ENCODE data around the gene HP.
"Not testable (repeated sequence)": the region's sequence is repeated elsewhere in the genome, so short reads cannot be mapped to it uniquely, and the experiment has no call there.

Gene HP, protein sequence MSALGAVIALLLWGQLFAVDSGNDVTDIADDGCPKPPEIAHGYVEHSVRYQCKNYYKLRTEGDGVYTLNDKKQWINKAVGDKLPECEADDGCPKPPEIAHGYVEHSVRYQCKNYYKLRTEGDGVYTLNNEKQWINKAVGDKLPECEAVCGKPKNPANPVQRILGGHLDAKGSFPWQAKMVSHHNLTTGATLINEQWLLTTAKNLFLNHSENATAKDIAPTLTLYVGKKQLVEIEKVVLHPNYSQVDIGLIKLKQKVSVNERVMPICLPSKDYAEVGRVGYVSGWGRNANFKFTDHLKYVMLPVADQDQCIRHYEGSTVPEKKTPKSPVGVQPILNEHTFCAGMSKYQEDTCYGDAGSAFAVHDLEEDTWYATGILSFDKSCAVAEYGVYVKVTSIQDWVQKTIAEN

DNA sequence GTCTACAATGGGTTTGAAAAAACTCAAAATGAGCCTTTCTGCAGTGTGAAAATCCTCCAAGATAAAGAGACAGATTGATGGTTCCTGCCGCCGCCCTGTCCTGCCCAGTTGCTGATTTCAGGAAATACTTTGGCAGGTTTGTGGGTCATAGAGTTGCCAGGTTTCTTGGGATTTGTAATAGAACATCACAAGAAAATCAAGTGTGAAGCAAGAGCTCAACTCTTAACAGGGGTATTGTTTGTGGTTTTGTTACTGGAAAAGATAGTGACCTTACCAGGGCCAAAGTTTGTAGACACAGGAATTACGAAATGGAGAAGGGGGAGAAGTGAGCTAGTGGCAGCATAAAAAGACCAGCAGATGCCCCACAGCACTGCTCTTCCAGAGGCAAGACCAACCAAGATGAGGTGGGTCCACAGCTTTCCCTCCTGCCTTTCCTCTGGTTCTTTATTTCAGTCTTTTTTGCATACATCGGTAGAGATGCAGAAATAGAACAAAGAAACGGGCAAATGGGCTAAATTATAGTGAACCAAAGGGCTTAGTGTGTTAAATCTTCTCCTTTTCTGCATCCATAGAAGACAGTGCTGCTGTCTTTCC, at the start of gene HP:
TSS of gene HP (plus strand) at position 252 of the 594 bp plus-strand sequence. CDS start at position 400, 148 bp downstream.
- not testable (repeated sequence) for DNase-seq (ENCODE audit: low read depth)

DNA sequence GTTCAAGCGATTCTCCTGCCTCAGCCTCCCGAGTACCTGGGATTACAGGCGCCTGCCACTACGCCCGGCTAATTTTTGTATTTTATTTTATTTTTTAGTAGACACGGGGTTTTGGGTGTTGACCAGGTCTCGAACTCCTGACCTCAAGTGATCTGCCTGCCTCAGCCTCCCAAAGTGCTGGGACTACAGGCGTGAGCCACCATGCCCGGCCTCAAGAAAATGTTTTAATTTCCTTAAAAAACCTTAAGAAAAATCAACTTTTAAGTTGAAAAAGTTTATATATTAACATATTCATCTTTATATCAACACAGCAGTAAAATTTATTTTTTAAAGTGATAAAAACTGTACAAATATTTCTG, 46.3 kb upstream of the HP start:
- not testable (repeated sequence) for DNase-seq (ENCODE audit: low read depth)

DNA sequence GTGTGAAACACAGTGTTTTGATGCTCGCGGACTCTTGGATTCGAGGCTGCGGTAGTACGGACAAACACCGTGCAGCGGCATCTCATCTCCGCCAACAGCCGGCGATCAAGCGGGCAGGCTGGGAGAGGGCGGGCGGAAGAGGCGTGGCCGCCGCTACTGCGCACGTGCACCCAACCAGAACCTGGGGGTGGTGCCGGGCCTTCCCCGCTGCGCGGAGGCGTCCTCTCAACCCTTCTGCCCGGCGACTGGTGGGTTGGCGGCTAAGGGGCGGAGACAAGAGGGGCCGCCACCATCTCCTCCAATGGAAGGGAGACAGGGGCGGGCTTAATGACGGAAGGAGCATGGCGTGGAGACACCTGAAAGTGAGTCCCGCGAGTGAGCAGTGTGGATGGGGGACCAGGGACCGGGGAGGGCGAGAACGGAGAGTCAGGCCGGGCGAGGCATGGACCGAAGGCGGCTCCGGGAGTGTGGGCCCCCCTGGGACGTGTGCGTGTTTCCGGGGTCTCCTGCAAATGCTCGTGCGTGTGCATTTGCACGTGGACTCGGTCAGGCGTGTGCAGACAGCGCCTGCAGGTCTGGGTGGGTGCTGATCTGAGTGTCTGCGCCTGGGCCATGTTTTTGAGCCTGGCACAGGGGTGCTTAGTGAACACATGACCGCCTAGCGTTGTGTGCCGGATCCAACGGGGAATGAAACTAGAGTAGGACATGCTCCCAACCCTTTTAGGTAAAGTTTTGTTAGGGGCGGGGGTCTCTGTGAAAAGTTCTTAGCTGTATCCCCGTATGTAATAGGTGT, 45.7 kb upstream of the HP start, which contains the start of gene DHODH:
TSS of gene DHODH (plus strand) at position 321 of the 793 bp plus-strand sequence. CDS start at position 342, 21 bp downstream.
- DNase-seq (ENCODE audit: low read depth): peak; percentile 98

DNA sequence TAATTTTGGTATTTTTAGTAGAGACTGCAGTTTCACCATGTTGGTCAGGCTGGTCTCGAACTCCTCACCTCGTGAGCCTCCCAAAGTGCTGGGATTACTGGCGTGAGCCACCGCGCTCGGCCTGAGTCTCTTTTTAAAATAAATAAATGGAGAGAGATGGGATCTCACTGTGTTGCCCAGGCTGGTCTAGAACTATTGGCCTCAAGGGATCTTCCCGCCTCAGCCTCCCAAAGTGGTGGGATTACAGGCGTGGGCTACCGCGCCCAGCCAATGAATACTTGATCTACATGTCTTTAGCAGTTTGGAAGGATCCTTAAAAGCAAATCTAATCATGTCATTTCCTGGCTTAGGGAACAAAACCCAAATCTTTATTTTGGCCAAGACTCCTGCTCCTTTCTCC, 44.5 kb upstream of the HP start:
- no peak for DNase-seq (ENCODE audit: low read depth)

DNA sequence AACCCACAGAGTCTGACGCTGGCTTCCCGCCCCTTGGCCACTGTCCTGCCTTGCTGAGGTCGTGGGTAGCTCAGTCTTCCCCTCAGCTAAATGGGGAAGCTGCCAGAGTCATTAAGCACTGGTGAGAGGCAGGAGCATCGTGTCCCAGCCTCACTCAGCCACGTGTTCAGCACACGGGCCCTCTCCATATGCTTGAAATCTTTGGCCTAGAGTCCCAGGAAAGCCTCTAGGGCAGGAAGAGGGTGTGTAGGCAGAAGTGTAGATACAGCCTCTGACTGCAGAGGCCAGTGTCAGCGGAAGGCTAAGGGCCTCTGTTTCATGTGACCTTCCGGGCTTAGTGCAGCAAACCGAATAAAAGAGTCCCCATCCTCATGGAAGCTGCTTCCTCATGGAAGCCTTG, 41.7 kb upstream of the HP start:
- no peak for DNase-seq (ENCODE audit: low read depth)

DNA sequence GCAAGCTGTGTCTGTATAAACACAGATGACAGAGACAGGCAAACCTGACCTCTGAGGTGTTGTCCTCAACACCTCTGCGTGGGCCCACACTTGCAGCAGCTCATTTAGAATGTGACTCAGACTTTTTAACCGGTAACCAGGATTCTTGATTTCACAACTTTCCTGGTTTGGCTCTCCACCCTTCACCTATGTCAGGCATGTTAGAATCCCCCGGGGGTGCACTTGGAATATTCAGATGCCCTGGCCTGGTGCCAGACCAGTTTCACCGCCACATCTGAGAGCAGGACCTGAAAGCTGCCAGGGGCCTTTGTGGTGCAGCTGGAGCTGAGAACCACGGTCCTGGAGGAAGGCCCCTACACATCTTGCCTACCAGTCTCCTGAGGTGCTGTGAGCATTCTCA, 40.9 kb upstream of the HP start:
- DNase-seq (ENCODE audit: low read depth): peak; percentile 7

DNA sequence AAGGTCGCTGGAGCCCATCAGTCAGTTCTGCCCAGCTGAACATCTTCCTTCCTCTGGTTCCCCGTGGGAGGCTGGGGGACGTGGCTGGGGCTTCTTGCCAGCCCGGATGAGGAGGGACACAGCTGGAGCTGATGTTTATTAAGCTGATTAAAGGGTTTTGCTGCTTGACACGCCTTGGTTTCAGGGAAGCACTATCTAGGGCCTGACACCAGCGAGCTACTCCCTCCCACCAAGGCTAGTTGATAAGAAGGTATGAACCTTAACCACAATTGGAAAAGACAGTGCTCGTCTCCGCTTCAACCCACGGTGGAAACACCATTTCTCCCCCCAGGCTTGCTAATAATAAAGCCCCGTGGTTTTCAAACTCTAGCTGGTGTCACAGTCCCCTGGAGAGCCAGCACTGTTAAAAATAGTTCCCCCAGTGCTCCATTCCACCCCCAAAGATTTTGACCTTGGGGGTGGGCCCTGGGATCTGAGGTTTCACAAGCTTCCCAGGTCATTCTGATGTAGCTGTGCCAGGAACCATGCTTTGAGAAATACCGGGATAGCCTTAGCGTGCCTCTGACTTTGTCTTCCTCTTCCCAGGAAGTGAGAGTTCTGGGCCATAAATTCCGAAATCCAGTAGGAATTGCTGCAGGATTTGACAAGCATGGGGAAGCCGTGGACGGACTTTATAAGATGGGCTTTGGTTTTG, 40.3 kb upstream of the HP start:
- DNase-seq (ENCODE audit: low read depth): no peak

DNA sequence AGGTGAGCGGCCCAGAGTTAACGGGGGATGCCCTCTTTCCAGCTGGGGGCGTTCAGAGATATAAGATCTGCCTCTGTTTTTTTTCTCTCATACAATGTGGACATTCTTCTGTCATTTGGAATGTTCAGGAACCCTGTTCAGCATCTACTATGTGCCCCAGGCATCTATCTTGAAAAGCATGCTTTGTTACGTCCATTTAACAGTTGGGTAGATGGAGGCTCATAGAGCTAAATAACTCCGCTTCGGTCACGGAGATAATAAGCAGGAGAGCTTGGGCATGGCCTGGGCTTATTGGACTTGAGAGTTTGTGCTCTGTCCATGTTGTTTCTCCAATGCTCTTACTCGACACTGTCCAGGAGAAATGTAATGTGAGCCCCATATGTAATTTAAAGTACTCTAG, 39.6 kb upstream of the HP start:
- no peak for DNase-seq (ENCODE audit: low read depth)

DNA sequence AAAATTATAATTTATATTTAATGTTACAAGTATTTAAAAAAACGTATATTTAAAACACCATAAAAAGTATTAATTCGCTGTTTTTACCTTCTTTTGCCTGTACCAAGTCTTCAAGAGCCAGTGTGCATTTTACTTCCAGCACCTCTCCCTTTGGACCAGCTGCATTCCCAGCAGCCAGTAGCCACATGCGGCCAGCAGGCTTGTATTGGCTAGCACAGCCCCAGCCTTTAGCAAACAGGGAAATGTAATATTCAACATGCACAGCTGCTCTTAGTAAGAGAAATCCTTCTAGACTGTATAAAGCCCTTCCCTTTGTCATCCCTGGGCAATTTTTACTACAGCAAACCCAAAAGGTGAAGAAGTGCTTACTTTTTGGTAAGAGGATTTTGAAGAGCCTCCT, 39.2 kb upstream of the HP start:
- DNase-seq (ENCODE audit: low read depth): no peak

DNA sequence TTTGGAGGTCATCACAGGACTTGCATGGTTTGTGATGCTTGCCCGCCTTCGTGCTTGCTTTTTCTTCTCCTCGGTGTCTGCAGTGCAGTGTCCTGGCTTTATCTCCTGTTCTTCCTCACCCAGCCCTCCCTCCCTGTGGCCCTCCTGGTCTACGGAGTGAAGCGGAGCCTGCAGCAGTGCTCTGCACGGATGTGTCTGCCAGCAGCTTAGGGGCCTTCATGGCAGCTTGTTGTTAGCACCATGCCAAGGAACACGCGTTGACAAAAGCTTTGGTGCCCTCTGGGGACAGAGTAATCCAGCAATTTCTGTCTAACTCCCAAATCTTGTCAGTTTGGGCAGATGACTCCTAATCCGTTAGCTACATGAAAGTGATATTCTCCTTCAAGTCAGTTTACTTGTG, 35.8 kb upstream of the HP start:
- no peak for DNase-seq (ENCODE audit: low read depth)

DNA sequence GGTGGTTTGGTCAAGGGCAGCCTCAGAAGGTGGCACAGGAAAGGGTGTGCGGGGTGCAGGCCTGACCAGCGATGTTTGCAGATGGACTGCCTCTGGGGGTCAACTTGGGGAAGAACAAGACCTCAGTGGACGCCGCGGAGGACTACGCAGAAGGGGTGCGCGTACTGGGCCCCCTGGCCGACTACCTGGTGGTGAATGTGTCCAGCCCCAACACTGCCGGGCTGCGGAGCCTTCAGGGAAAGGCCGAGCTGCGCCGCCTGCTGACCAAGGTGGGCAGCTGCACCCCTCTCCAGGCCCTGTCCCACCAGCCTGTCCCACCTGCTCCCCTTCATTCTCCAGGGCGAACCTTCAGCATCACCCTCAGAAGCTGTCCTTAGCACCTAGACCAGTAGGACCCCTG, 33.3 kb upstream of the HP start:
- DNase-seq (ENCODE audit: low read depth): no peak

DNA sequence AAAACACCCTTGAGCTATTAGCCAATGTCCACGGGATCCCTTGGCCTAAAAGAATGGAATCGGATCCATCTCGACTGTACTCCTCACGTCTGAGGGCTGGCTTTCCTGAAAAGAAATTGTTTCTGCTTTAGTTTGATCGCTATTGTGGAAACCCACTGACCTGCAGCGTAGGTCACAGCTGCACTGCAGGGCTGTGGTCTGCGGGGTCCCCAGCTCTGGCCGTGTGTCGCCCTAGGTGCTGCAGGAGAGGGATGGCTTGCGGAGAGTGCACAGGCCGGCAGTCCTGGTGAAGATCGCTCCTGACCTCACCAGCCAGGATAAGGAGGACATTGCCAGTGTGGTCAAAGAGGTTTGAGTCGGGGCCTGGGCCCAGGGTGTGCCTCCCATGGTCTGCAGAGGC, 32.2 kb upstream of the HP start:
- DNase-seq (ENCODE audit: low read depth): no peak

DNA sequence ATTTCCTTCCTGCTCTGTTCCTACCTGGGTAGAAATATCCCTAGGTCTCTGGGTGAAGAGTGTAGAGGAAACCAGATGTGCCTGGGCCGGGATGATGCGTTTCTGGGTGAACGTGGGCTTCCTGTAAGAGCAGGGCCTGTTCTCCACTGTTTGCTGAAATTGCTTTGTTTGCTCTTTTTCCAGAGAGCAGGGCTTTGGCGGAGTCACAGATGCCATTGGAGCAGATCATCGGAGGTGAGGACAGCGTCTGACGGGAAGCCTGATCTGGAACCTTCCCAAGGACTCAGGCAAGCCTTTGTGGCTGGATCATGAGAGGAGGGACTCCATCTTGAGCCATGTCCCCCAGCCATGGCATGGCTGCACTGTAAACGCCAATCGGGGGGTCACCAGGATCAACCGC, 30.3 kb upstream of the HP start:
- no peak for DNase-seq (ENCODE audit: low read depth)

DNA sequence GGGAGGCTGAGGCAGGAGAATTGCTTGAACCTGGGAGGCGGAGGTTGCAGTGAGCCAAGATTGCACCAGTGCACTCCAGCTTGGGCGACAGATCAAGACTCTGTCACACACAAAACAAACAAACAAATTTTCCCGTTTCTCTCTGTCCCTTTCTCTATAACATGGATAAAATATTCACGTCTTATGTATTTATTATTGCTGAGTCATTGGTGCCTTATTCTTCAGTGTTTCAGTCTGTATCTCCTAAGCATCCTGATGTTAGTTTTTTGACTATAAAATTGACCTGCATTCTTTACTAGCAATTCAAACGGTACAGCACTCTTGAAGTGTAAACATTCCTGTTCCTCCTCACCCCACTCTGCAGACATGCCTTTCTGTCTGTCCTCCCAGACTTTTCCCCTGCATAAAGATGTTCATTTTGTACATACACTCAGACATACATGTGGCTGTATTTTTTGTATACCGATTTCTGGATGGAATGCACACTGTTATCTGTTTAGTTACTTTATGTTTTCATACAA, 29.4 kb upstream of the HP start:
- DNase-seq (ENCODE audit: low read depth): no peak

DNA sequence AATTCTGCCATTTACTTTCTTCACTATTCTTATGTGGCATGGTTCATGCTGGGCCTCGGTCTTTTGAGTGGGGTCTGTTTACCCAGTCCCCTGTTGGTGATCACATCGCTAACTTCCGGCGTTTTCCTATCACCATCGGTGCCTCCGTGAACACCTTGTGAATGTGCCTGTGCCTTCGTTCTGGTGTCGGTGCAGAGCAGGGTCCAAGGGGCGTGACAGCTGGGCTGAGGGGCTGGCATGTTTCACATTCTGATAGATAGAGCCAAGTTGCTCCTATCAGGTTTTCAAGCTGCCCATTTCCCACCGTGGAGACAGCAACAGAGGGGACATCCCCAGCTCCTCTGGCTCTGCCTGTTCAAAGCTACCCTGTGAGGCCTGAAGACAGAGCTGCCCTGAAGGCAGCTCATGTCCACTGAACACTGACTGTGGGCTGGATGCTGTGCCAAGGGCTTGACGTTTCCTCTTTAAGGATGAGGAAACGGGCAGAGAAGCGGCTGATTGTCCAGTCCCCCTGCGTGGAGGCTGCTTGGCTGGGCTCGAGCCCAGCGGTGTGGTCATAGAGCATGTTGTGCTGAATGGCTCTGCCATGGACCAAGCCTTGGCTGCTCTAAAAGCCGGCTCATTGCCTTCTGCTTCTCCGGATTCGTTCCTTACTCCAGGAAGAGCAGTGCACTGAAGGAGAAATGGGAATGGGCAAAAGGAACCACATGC, 28.7 kb upstream of the HP start:
- no peak for DNase-seq (ENCODE audit: low read depth)

DNA sequence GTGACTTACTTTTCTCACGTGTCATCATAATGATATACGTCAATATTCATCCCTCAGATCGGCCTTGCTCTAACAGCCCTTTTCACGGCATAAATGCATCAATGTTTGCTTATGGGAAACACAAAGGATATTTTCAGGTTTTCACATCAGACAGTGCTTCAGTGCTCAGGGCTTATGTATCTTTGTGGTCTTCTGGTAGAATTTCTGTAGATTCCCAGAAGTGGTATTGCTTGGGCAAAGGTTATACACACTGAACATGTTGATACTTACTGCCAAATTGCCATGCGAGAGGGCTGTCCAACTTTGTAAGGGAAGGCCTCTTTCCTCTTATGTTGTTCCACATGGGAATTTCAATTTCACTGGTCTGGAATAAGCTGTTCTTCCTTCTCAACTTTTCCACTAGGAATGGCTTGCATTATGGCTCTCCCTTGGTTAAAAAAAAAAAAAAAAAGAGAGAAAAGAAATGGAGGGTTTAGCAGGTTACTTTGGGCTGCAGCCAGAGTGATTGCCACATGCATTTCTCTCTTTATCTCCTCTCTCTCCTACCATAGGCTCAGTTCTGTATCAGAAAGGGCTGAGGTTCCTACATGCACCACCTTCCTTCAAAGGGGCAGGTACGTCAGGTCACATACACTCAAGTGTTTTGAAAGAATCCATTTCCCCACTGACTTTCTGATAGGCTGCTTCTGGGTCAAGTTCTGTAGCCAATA, 26.5 kb upstream of the HP start:
- DNase-seq (ENCODE audit: low read depth): no peak

DNA sequence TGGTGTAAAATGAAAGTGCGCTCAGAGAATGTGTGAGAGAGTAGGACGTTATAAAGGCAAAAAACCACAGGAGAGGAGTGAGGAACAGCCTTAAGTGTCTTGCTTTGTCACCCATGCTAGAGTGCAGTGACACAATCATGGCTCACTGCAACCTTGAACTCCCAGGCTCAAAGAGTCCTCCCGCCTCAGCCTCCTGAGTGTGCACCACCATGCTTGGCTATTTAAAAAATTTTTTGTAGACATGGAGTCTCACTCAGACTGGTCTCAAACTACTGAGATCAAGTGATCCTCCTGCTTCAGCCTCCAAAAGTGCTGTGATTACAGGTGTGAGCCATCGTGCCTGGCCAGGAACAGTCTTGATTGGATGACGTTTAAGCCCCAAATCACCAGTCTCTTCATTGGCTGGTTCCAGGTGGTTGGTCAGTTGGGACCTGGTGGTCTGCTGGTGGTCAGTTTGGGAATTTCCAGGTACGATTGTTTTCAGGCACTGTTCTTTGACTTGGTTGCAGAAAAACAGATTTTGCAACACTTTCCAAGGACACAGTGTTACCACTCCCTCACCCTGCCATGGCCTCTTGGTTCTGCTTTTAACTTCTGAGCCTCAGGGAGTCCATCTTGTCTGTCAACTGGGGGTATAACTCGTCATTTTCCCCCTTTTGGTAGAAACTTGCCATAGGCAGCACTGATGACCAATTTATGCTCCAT, 24.6 kb upstream of the HP start:
- DNase-seq (ENCODE audit: low read depth): no peak

DNA sequence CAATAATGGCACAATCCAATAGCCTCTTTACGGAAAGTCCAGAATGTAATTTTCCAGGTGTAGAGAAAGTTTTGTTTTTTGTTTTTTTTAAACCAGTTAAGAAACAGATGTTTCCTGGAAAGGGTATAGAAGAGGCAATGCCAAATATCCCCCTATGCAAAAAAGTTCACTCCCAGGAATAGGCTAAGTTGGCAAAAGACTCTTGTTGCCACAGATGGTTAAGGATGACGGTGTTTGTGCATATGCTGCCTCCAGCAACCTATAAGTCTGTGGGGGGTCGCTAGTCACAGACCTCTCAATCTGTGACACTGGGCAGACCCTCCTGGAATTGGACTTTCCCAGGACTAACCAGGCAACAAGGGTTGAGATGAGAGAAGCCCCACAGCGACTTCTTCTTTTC, 20.9 kb upstream of the HP start:
- no peak for DNase-seq (ENCODE audit: low read depth)

DNA sequence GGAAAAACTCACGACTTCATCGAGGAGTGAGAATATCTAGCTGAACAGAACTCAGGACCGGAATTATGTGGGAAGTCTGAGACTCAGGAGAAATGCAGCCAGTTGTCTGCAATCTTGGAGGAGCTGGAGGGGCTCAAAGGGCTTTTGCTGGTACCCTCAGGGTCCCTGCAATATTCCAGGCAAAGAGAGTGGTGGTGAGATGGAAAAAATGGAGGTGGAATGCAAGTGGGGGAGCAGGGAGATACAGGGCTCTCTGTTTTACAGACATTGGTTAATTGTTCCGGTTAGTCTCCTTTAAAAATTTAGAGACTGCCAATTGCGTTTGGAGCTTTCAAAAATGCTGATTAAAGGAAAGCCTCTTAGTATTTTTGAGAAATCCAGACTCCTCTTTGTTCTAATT, 18.2 kb upstream of the HP start:
- no peak for DNase-seq (ENCODE audit: low read depth)

DNA sequence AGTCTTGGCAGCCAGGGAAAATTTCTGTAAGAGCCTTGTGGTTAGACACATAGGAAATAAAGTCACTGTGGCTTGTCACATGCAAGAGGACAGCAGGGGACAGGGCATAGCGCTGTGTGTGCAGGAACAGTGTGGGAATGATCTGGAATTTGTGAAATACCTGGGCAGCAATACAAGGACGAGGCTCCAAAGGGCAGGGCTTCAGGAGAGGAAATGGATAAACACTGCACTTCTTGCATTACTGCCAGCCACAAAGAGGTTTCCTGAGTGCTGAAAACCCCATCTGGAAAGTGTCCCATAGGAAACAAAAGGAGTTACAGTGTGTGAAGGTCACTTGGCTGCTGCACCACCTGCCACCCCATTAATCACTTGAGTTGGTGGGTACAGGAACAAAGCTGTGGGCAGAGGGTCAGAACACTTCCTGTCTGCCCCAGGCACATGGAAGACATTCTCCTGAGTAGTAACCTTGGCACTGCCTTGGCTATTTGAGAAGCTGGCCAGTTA, 12.1 kb upstream of the HP start:
- no peak for DNase-seq (ENCODE audit: low read depth)
